Heart left ventricle (tissue), 13 donors: ENCODE data around the gene UACA.

Experiments
- CTCF ChIP-seq, 12 donors: fragments of 200-600 bp; sonication (generic) in 4 of 12; IDR thresholded peaks; one replicate each; pipeline versions ENCODE4 v1.5.0 to v1.8.0; 2018 to 2022; ENCODE audit warnings: antibody characterized with exemption in 12 of 12, mild to moderate bottlenecking in 5 of 12
- POLR2A ChIP-seq, 2 donors: fragments of 450-650 bp; IDR thresholded peaks; one replicate each; pipeline ENCODE4 v1.6.1; 2017; ENCODE audit warnings: antibody characterized with exemption in 2 of 2, mild to moderate bottlenecking in 2 of 2, moderate library complexity in 2 of 2
- donor health status: ischemic (EF 13 %, LVEDD 7.1; RV severe dilation, severe dysfunction).
- donor health status: DM: no; HTN: yes; CAD: no.
- donor health status: DM: no; HTN: no; CAD: no.
- donor health status: ischemic (EF 25% LVEDD 6.9; RV normal size, moderate dysfunction).
- donor health status: ischemic (EF 25% LVEDD 5.7; RV mildly dilated, moderate dysfunction).
- donor health status: ischemic (EF 35%, LVEDD 5.7; RV mildly dilated, moderate dysfunction).
- donor health status: nonischemic (EF 11% LVEDD 7.7; RV severe dilation, severe dysfunction).
- donor health status: DM: yes; HTN: yes; CAD: no.
- donor health status: PGD.
- donor health status: ischemic (EF 29% LVEDD 5.4; RV normal size, mild dysfunction).
- donor health status: nonischemic (EF 23%, LVEDD 6.1; RV moderate dilation, normal function).

GRCh38 chr15:70754862-70755261 is 8.5 kb downstream of the UACA start:
- TF ChIP-seq CTCF (IDR thresholded peaks at IDR 0.05) (no peak), POLR2A (IDR thresholded peaks at IDR 0.05) (no peak)
